ENCODE results near the gene SLC6A9. TPM values are rescaled to one million over a fixed set of nuclear protein-coding genes. Genes with fewer than 3 reads are reported as not detected.

Gene SLC6A9
- total RNA-seq, 3 donors from 2014 or later (not counting 1 experiment from before 2014, with no cell fraction given): 0.29 to 0.55 TPM; not detected in 1

DNA sequence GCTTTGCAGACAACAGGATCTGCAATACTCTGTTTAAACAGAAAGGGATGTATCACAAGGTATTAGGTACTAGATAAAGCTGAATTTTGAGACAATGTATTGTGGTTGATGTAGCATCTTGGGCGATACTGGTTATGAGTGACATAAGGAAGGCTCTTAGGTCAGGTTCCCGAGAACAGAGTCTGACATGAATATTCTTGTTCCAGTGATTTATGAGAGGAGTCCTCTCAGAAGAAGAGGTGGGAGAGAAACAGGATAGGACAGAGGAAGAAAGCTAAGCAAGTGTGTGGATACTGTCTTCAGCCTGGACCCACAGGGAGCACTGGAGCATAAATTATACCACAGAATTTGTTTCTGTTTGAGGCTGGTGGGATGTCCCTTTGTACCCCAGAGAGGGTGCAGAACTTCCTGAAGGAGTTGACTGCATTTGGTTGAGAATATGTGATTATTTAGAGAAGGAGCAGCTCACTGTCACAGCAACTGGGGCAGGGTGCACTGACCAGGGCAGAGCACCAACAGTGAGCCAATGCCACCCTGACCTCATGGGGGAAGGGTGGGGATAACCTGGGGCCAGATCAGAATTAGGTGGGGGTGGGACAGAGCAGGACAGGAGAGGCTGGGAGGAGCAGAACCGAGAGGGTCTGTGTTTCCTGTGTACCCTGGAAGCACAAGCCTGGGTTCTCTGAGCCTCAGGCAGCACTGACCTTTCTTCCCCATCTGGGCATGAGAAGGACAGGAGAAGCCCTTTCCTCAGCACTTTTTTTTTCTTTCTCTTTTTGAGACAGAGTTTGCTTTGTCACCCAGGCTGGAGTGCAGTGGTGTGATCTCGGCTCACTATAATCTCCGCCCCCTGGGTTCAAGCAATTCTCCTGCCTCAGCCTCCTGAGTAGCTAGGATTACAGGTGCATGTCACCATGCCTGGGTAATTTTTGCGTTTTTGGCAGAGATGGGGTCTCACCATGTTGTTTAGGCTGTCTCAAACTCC lies 36.3 kb upstream of the SLC6A9 start:
- Mint-ChIP-seq H3K9me3 (no peaks in the 10 kb centered on the region), H3K27ac (no peak overlapping the region), H3K4me3 (no peak overlapping the region), H3K4me1 (peaks cover 0 to 4% of the 10 kb centered on the region in 2 donors), H3K36me3 (no peaks in the 10 kb centered on the region), H3K27me3 (ENCODE audit: low read depth in 2 of 2) (peaks cover 9 to 21% of the 10 kb centered on the region in 2 donors)
- peaks cover 18% of the 10 kb centered on the region for H3K4me1 ChIP-seq (ENCODE audit: control insufficient read depth, insufficient read depth, low read length)
- no peak overlapping the region for H3K27ac ChIP-seq (ENCODE audit: low read length)
- DNase-seq: no peak
- H3K36me3 ChIP-seq (ENCODE audit: control insufficient read depth, insufficient read depth, low read length): no peaks in the 10 kb centered on the region
- no peak overlapping the region for H3K4me3 ChIP-seq (ENCODE audit: low read length)
- no peaks in the 10 kb centered on the region for H3K27me3 ChIP-seq (ENCODE audit: control insufficient read depth, insufficient read depth, low read length)
- WGBS (ENCODE audit: insufficient coverage): 24% methylated on average over 6 of the region's 6 CpGs
- no peak for TF ChIP-seq CTCF (IDR thresholded peaks at IDR 0.05)
- intact Hi-C loops (cut with micrococcal nuclease): no loop called here
- no peaks in the 10 kb centered on the region for H3K9me3 ChIP-seq (ENCODE audit: control insufficient read depth, insufficient read depth, low read length)
- no peak for ATAC-seq

GRCh38 chr1:44062656-44063179 lies 31.5 kb upstream of the SLC6A9 start:
- no peak for TF ChIP-seq CTCF (IDR thresholded peaks at IDR 0.05)
- no peaks in the 10 kb centered on the region for H3K36me3 Mint-ChIP-seq
- DNase-seq: no peak
- H3K27me3 ChIP-seq (ENCODE audit: control insufficient read depth, insufficient read depth, low read length): no peaks in the 10 kb centered on the region
- H3K9me3 ChIP-seq (ENCODE audit: control insufficient read depth, insufficient read depth, low read length): no peaks in the 10 kb centered on the region
- no peak overlapping the region for H3K27ac Mint-ChIP-seq
- no peak overlapping the region for H3K27ac ChIP-seq (ENCODE audit: low read length)
- no peak for ATAC-seq
- H3K27me3 Mint-ChIP-seq (ENCODE audit: low read depth in 2 of 2): peaks cover 8 to 15% of the 10 kb centered on the region in 2 donors
- H3K36me3 ChIP-seq (ENCODE audit: control insufficient read depth, insufficient read depth, low read length): no peaks in the 10 kb centered on the region
- 80% methylated on average over 5 of the region's 5 CpGs for WGBS (ENCODE audit: insufficient coverage)
- H3K4me3 Mint-ChIP-seq: no peak overlapping the region
- intact Hi-C loops (cut with micrococcal nuclease): no loop called here
- peaks cover 3% of the 10 kb centered on the region for H3K4me1 ChIP-seq (ENCODE audit: control insufficient read depth, insufficient read depth, low read length)
- no peaks in the 10 kb centered on the region for H3K9me3 Mint-ChIP-seq
- H3K4me3 ChIP-seq (ENCODE audit: low read length): no peak overlapping the region
- peaks cover 0 to 4% of the 10 kb centered on the region in 2 donors for H3K4me1 Mint-ChIP-seq

GRCh38 chr1:44061857-44062256 lies 30.6 kb upstream of the SLC6A9 start:
- H3K27ac ChIP-seq (ENCODE audit: low read length): no peak overlapping the region
- H3K27me3 ChIP-seq (ENCODE audit: control insufficient read depth, insufficient read depth, low read length): no peaks in the 10 kb centered on the region
- Mint-ChIP-seq H3K27me3 (ENCODE audit: low read depth in 2 of 2) (peaks cover 8 to 11% of the 10 kb centered on the region in 2 donors), H3K4me1 (no peaks in the 10 kb centered on the region), H3K27ac (no peak overlapping the region), H3K4me3 (no peak overlapping the region), H3K36me3 (no peaks in the 10 kb centered on the region), H3K9me3 (no peaks in the 10 kb centered on the region)
- no peaks in the 10 kb centered on the region for H3K36me3 ChIP-seq (ENCODE audit: control insufficient read depth, insufficient read depth, low read length)
- ATAC-seq (no peak), DNase-seq (no peak)
- 100% methylated on average over 1 of the region's 2 CpGs for WGBS (ENCODE audit: insufficient coverage)
- intact Hi-C loops (cut with micrococcal nuclease): no loop called here
- H3K9me3 ChIP-seq (ENCODE audit: control insufficient read depth, insufficient read depth, low read length): no peaks in the 10 kb centered on the region
- no peaks in the 10 kb centered on the region for H3K4me1 ChIP-seq (ENCODE audit: control insufficient read depth, insufficient read depth, low read length)
- no peak overlapping the region for H3K4me3 ChIP-seq (ENCODE audit: low read length)
- TF ChIP-seq CTCF (IDR thresholded peaks at IDR 0.05): no peak
